8988T (cell line): ENCODE results near the gene SLC5A6.

Experiments
- DNase-seq: peaks from one replicate; pipeline ENCODE4 v3.0.0; 2011

Gene SLC5A6

DNA sequence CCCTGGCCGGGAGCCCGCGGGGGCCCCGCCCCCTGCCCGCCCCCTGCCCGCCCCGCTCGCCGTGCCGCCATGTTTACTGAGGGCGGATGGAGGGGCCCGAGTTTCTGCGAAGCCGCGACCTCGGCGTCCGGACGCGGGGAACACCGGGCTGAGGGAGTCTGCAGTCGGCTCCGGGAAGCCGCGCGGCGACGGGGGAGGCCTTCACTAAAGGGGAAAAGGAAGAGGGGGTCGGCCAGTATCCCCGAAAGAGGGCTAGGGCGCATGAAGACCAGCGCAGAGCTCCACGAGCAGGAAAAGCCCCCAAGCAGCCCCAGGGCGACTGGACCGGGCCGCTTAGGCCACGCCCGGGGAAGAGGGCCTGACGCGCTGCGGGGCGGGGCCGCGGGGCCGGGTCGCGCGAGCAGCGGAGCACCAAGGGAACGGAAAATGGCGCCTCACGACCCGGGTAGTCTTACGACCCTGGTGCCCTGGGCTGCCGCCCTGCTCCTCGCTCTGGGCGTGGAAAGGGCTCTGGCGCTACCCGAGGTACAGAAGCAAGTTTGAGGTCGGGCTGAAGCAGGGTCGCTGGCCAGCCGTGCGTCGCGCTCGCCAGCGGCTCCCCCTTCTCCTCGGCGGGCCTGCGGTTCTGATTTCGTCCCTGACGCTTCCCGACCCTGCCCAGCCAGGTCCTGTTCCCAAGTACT is at the start of gene SLC5A6, which contains the start of gene ATRAID:
SLC5A6 (minus strand) TSS at position 326 of the 683 bp plus-strand sequence. CDS start 4,618 bp downstream, outside the sequence.
ATRAID (plus strand) TSS at position 99 of the 683 bp plus-strand sequence; CDS start at position 427, 328 bp downstream.
- peak; percentile 92 for DNase-seq

DNA sequence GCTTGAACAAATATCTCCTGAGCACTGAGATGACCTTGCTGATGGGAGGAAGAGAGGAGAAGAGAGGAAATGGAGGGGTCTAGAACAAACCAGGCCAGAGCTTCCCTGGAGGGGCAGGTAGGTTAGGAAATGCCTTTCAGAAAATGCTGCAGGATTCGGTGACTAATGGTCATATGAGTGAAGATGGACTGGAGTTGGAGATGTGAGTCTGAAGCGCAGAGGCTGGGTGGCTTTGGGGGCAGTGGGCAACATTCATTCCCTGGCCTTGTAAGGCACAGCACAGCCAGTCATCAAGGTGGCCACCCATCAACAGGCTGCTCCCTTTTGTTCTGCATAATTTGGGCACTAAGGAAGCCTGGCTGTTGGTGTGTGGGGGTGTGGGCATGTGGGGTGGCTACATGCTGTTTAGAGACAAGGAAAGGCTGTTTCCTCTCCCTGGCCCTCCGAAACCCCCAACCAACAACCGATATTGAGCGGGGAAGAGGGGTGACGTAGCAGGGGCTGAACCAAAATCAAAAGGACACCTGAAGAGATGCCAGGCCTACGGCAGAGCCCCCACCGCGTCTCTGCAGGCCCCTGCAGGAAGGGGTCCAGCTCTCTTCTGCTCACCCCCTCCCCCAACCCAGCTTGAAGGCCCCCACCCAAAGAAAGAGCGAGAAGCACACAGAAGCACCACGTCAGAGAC is 49.3 kb upstream of the SLC5A6 start:
- no peak for DNase-seq

DNA sequence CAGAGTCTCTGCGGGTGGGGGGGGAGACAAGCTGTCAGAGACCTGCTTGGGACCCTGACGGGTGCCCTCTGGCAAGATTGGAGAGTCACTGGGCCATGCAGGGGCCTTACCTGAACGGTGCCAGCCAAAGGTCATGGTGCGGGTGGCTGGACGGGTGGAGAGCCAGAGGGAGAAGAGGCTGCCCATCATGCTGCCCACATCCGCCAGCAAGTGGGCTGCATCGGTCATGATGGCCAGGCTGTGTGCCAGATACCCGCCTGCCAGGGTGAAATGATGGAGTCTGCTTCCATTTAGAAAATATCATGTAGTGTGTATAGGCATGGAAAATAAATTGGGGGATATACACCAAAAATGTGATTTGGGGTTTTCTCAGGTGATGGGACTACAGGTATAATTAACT is 46.0 kb upstream of the SLC5A6 start:
- peak; percentile 6 for DNase-seq

DNA sequence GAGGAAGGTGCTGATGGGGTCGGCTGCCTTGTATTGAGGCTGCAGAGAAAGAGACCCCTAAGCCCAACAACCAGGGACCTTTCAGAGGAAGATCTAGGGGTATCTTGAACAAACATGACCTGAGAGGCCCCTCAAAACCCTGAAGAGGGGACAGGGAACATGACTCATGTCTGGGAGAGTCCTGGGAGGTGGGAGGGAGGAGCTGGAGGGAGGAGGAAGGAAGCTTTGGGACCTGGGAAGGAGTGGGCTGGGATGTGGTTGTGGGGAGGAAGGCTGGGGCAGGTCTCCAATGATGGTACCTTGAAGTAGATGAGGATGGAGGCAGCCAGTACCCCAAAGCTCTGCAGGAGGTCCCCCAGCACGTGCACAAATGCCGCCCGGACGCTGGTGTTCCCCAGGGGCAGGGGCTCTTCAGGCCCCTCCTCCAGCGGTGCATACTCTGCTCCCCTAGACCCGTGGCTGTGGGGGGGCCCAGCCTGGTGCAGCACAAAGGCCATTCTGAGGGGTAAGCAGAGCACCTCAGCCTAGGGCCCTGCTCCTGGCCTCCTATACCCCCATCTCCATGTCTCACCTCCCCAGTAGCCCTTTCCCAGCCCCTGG is 44.9 kb upstream of the SLC5A6 start:
- peak; percentile 7 for DNase-seq

DNA sequence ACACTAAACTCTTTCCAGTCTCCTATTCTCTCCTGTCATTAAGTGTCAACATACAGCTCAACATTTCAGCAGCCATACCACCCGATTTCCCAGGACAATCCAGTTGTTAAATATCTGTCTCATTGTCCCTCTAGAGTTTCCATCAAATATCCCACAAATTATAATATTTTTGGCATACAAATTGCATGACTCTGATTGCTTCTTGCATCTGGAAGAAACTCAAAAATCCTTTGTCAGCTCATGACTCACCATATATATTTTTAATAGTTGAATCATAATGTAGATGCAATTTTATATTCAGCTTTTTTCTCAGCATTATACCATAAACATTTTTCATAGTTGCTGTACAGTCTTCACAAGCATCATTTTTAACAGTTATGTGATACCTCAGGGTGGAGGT is 43.6 kb upstream of the SLC5A6 start:
- peak; percentile 6 for DNase-seq

DNA sequence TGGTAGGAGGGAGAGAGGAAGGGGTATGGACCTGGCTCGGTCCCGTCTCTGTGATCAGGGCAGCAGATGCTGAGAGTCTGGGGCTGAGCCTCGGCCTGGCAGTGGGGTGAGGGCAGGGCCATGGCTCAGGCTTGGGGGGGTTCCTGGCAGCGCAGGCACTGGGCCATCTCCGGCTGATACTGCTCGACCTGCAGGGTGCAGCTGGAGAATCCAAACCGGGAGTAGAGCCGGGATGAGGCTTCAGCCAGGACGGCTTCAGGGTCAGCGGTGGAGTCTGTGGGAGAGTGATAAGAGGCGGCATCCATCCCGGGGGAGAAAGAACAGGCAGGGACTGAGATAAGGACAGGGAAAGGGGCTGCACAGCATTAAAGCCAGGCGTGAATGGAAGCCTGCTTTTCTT is 43.1 kb upstream of the SLC5A6 start:
- peak; percentile 20 for DNase-seq

DNA sequence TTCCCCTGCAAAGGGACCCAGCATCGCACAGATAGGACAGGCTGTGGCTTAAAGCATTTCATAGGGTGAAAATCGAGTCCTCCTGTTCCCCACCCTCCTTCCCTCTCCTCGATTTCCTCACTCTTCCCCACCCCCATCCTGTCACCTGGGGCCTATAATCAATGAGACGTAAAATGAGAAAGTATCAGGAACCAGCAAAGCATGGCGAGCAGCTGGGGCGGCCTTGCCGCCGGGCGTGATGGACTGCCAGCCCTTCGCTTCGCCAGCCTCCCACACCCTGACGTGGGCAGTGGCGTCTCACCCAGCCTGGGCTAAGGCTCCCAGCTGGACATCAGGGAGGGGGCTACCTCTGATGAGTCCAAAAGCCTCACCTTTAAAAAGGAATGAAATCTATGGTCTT is 39.7 kb upstream of the SLC5A6 start:
- DNase-seq = no peak

DNA sequence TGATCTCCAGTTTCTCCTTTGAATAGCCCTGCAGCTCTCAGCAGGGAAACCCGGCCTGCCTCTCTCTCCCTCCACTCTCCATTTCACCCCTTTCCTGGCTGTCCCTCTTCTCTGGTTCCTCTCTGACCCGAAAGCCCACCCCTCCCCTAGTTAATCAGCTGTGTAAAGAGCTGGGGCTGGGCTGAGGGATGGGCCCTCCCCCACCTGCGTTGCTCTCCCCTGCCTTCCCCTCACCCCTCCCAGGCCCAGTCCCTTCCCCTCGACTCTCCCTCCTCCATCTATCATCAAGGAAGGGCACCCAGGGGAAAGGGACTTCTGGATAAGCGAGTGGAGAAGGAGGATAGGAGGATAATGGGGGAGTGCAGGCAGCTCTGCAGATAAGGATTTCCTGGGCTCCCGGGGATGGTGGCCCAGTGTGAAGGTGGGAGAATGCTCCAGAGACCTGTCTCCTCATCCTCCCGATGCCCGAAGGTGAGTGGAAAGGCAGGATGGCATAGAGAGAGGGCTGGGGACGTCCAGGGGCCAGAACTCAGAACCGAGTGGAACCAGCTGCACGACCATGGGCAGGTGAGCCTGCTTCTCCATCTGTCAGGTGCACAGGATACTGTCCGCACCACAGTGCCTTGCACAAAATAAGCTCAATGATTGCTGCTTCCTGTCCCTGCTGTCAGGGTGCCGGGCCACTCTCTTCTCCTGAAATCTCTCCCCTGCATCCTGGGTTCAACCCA is 38.7 kb upstream of the SLC5A6 start:
- DNase-seq = no peak

DNA sequence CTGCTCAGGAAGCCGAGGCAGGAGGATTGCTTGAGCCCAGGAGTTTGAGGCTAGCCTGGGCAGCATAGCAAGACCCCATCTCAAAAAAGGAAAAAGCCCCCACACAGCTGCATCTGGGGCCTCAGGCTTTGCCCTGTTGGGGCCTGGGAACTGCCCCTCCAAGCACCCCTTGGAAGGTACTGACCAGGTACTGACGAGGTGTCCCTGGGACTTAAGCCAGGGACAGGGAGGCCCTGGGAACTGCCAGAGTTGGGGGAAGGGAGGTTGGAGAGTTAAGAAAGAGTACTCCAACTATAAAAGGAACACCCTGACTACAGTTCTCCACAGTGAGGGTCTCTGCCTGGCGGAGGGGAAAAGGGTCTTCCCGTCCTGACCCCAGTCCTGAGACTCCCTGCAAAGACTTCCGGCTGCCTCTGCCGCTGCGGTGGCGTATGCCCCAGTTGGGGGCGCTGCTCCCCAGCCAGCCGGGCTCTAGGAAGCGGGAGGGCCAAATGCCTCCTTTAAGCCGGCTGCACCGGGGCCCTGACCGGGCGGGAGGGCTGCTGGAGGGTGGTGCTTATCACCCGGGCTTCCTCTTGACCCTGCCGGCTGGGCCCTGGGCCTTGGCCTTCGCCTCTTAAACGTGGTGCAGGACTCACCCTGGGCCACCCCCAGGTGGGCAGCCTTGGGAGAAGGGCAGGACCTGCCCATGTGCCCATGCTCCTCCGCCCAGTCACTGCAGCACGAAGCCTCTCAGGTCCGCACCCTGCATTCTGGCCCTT is 38.0 kb upstream of the SLC5A6 start:
- peak; percentile 85 for DNase-seq

DNA sequence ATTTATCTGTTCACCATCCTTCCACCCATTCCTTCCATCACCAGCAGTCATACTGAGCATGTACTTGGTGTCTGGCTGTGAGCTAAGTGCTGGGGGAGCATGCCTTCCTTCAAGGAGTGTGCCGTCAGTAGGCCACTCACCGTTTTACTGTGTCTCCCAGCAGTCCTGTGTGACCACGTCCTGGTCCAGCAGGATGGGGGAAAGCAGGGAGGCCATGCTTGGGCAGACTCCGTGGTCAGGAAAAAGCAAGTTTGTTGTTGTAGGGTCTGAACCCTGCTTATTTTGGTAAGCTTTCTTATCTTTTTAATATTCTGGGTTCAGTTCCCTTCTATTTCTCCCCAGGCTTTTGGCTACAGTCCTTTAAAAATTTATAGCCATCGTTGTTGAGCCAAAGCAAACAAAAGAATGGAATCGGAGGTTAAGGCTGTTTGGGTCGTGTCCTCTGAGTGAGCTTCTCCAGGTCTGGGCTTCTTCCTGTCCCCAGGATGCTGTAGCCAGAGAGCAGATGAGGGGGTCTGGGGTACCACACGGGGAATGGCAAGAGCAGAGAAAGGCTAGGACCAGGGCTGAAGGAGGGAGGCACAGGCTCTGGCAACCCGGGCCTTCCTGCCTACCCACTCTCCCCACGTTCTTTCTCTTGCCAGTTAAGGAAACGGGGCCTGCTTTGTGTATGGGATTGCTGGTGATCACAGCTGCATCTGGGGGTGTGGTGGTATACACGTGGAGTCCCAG is 37.3 kb upstream of the SLC5A6 start:
- DNase-seq = no peak

DNA sequence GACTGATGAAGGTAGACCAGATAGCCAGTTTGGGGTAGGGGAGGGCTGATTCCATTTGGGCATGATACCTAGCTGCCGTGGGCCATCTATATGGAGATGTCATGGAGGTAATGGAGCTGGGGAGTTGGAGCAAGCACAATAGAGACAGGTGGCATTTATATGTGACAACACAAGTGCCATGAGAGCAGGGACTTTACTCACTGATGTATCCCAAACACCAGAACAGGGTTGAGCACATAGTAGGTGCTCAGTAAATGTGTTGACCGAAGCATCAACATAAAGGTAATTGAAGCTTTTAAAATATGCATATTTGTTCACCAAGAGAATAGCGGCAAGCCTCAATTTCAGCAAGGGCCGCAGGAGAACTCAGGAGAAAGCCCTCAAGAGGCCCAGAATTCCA is 35.8 kb upstream of the SLC5A6 start:
- DNase-seq = no peak

DNA sequence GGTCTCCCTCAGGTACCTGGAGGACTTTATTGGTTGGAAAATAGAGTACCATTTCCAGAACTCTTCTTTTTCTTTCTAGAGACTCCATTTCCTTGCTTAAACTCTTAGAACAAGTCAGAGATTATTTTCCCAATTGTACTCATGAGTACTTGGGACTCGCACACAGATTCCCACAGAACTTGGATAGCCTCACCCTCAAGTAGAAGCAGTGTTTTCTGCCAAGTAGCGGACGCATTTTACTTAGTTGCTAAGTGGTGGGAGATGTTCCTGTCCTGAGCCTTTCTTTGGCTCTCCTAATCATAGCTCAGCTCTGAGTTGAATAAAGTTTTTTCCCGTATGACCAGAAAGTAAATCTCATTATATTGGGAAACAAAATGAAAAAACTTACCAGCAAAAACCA is 33.6 kb upstream of the SLC5A6 start:
- no peak for DNase-seq

DNA sequence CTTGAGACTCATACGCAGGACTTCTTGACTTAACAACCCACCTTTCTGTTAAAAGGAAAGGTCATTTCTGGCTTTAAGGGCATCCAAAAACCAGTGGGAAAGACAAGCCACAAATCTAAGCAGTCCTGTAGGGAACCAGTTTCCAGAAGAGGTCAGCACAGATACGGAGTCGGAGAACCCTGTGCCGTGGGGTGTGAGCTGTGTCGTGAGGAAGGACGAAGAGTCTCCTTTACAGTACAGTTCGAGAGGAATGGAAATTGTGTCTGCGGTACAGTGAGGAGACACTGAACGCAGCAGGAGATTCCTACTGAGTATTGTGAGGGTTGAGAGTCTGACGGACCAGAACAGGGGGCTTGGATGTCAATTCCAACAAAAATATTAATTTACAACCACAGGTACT is 33.0 kb upstream of the SLC5A6 start:
- DNase-seq = no peak

DNA sequence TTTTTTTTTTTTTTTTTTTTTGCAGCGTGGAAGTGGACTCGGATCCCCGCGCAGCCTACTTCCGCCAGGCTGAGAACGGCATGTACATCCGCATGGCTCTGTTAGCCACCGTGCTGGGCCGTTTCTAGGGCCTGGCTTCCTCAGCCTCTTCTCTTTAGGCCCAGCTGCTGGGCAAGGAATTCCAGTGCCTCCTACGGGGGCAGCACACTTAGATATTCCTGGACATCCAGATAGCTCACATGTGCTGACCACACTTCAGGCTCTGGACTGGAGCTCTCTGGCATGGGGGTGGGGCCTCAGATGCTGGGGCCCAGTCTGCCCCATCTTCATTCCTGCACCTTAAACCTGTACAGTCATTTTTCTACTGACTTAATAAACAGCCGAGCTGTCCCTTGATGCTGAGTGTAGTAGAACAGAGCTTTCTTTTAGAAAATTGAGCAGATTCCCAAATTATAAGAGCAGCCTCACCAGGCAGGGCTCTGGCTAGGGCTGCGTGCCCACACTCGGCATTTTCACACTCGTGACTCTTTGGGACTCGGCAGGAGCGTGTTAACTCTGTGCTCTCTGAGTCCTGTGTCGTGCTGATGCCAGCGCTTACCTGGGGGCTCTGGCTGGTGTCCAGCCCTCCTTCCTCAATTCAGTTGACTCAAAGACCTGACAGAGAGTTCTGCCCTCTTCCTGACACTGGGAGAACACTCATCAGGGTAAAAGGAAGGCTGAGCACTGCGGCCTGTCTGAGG is 31.5 kb upstream of the SLC5A6 start:
- DNase-seq = no peak

DNA sequence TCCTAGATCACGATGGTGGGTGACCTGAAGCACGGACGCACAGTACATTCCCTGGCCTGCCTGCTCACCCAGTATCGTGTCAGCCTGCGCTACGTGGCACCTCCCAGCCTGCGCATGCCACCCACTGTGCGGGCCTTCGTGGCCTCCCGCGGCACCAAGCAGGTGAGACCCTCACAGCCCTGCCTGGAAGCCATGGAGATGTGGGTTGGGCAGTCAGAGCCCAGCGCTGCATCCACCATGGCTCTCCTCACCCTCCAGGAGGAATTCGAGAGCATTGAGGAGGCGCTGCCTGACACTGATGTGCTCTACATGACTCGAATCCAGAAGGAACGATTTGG is 30.5 kb upstream of the SLC5A6 start:
- DNase-seq = no peak

DNA sequence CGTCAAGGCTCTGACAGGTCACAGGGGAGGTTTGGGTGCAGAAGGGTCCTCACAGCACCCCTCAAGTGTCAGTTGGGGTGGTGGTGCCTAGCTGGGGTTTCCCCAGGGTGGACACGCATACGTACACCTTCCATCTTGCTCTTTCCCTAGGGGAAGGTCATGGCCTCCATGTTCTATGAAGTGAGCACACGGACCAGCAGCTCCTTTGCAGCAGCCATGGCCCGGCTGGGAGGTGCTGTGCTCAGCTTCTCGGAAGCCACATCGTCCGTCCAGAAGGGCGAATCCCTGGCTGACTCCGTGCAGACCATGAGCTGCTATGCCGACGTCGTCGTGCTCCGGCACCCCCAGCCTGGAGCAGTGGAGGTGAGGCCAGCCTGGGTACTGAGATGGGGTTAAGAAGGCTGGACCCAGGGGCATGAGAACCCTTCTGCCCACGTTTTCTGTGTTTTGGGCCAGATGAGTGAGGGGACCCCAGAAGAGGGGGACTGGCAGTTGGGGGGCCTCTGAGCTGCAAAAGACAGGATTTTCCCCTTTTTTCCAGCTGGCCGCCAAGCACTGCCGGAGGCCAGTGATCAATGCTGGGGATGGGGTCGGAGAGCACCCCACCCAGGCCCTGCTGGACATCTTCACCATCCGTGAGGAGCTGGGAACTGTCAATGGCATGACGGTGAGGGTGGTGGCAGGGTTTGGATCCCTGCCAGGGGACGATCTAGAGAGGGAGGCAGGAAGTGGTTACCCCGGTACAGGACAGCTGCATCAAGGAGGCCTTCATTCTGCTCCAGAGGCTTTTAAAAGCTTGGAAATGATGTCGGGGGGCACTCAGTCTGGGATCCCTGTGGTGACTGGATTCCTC is 29.9 kb upstream of the SLC5A6 start:
- DNase-seq = no peak

DNA sequence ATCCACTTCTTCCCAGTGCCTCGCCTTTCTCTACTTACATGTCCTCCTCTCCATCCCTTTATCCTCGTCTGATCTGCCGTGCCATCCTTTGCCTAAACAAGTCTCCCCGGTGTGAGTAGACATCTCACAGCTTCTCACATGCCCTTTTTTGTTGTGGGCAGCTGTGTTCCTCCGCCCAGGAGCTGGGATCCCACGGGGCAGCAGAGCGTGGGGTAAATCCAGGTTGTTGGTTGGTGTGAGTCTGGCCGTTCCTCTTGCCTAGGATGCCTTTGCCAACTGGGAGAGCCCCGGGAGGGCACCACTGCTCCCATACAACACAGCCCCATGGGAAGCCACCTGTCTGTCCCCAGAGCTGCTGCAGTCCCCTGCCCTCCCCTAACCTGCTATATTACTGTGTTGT is 28.3 kb upstream of the SLC5A6 start:
- no peak for DNase-seq

DNA sequence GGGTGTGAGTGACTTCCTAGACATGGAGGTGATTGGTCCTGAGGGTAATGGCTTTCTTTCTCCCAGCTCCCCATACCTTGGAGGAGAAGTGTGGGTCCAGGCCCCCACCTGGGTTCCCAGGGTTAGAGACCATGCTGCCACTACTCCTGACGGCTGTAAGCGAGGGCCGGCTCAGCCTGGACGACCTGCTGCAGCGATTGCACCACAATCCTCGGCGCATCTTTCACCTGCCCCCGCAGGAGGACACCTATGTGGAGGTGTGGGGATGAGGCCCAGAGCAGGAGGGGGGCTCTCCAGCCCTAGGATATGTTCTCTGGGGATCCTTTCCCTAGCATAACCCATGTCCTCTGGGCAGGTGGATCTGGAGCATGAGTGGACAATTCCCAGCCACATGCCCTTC is 26.9 kb upstream of the SLC5A6 start:
- no peak for DNase-seq

DNA sequence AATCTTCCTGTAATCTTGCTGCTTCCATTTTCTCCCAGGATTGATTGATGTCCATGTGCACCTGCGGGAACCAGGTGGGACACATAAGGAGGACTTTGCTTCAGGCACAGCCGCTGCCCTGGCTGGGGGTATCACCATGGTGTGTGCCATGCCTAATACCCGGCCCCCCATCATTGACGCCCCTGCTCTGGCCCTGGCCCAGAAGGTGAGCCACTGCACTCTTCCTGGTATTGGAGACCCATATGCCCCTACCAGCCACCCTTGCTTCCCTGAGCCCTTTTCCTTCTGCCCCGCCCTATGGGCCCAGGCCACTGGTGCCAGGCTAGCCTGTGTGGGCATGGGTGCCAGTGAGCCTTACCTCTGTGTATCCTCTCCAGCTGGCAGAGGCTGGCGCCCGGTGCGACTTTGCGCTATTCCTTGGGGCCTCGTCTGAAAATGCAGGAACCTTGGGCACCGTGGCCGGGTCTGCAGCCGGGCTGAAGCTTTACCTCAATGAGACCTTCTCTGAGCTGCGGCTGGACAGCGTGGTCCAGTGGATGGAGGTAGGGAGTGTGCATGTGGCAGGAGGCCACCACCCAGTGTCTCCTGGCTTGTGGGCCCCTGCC is 25.4 kb upstream of the SLC5A6 start:
- DNase-seq = no peak

DNA sequence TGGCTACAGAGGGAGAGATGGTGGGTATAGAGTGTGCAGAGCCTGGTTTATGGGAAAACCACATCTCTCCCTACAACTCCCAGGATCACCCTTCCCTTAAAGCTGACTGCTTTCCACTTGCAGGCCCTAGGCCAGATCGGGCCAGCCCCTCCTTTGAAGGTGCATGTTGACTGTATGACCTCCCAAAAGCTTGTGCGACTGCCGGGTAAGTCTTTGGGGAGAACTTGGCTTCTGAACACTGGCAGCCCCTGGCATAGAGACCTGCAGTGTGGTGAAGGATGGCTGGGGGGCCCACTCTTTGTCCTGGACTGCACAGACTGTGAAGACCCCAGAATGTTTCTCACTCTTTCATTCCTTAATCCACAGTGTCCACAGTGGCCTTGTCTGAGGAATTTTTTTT is 24.6 kb upstream of the SLC5A6 start:
- no peak for DNase-seq
